GM10266 (cell line): ENCODE results near the gene MCOLN1.
"Not testable (repeated sequence)": the region's sequence is repeated elsewhere in the genome, so short reads cannot be mapped to it uniquely, and the experiment has no call there.

Experiments used
- DNase-seq: peaks from one replicate; pipeline ENCODE4 v3.0.0; 2012; ENCODE audit errors: extremely low spot score
- CTCF ChIP-seq: IDR thresholded peaks from 2 replicates; pipeline ENCODE4 v1.5.1; 2012; ENCODE audit warnings: mild to moderate bottlenecking, low read depth; ENCODE audit not compliant: control insufficient read depth, insufficient read depth; ENCODE audit errors: missing control alignments

Gene MCOLN1

GRCh38 chr19:7562646-7563393 lies 40.4 kb downstream of the MCOLN1 start:
- peak; percentile 13 for DNase-seq
- TF ChIP-seq CTCF = no peak

GRCh38 chr19:7564866-7565265 lies 42.4 kb downstream of the MCOLN1 start:
- no peak for TF ChIP-seq CTCF
- DNase-seq = no peak

GRCh38 chr19:7565332-7565731 lies 42.9 kb downstream of the MCOLN1 start:
- peak; percentile 7 for DNase-seq
- TF ChIP-seq CTCF = no peak

- no peak for DNase-seq
- TF ChIP-seq CTCF = no peak
These were observed 48.3 kb downstream of the MCOLN1 start for GRCh38 chr19:7570761-7571160.

- TF ChIP-seq CTCF = no peak
- DNase-seq = peak; percentile 38
These were observed 53.1 kb downstream of the MCOLN1 start for GRCh38 chr19:7575434-7576040.

- DNase-seq = not testable (repeated sequence)
These were observed 55.0 kb downstream of the MCOLN1 start for GRCh38 chr19:7577422-7577821.

- DNase-seq = no peak
- no peak for TF ChIP-seq CTCF
These were observed 55.7 kb downstream of the MCOLN1 start for GRCh38 chr19:7578127-7578526.

- no peak for TF ChIP-seq CTCF
- DNase-seq = no peak
These were observed 56.8 kb downstream of the MCOLN1 start for GRCh38 chr19:7579182-7579581.
